Stomach (tissue), 4 donors: ENCODE results near the gene RARS2.

Experiments
- POLR2A ChIP-seq, 4 donors: fragments of 450-650 bp; IDR thresholded peaks; one replicate each; pipeline ENCODE4 v1.6.1; 2016; ENCODE audit warnings: antibody characterized with exemption in 4 of 4, control low read depth in 2 of 4, mild to moderate bottlenecking in 1 of 4, moderate library complexity in 1 of 4
- POLR2AphosphoS5 ChIP-seq, 3 donors: sonication (generic); formaldehyde crosslinking; IDR thresholded peaks; one replicate each; pipeline ENCODE4 v1.6.1; 2016; ENCODE audit warnings: antibody characterized with exemption in 3 of 3
- TF ChIP-seq, protein P1 (sequence below), 7 experiments: fragments of 450-650 bp in 4 of 7; fragments of 200-600 bp in 3 of 7; sonication (generic) in 3 of 7; IDR thresholded peaks; one replicate each; pipeline ENCODE4 v1.5.1; 2016 to 2019; ENCODE audit warnings: antibody characterized with exemption in 7 of 7, control low read depth in 2 of 7, mild to moderate bottlenecking in 1 of 7

DNA sequence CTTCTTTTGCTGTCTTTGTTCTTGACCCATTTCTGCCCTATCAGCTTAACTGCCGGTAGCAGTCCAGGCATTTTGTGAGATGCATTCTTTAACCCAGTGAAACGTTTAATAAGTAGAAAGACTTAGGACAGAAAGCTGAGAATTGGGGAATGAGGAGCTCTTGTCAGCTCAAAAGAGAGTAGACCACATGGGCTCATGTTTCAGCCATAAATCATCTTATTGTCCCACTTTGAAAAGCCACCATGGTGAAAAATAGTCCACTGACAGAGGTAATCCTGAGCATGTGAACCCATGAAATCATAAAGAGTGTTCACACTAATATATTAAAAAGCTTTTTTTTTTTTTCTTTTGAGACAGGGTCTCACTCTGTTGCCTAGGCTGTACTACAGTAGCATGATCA is 16.4 kb upstream of the RARS2 start:
- TF ChIP-seq, protein P1, sequence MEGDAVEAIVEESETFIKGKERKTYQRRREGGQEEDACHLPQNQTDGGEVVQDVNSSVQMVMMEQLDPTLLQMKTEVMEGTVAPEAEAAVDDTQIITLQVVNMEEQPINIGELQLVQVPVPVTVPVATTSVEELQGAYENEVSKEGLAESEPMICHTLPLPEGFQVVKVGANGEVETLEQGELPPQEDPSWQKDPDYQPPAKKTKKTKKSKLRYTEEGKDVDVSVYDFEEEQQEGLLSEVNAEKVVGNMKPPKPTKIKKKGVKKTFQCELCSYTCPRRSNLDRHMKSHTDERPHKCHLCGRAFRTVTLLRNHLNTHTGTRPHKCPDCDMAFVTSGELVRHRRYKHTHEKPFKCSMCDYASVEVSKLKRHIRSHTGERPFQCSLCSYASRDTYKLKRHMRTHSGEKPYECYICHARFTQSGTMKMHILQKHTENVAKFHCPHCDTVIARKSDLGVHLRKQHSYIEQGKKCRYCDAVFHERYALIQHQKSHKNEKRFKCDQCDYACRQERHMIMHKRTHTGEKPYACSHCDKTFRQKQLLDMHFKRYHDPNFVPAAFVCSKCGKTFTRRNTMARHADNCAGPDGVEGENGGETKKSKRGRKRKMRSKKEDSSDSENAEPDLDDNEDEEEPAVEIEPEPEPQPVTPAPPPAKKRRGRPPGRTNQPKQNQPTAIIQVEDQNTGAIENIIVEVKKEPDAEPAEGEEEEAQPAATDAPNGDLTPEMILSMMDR (IDR thresholded peaks at IDR 0.05), result no peak
- TF ChIP-seq POLR2A (IDR thresholded peaks at IDR 0.05) (no peak), POLR2AphosphoS5 (IDR thresholded peaks at IDR 0.05) (no peak)
